Measurements from ENCODE around the gene TEX53.

Gene TEX53

DNA sequence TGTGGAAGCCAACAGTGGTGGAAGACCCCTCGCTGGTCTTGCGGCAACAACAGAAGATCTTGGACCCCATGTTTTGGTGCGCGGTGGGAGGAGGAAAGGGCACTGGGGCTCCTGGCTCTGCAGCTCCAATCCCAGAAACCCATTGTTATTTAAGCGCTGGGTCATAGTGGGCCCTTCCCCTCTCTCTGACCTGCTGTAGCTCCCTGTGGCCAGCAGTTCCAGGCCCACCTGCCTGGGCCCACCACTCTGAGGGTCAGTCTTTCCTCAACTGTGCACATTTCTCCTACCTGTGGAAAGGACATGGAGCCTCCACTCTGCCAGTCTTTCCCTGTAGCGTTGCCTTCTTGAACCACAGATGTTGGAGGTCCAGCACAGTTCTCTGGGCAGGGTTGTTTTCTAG is at the start of gene TEX53:
Gene TEX53 (minus strand): TSS at position 101 of the 400 bp plus-strand sequence. CDS start 31 bp downstream, at position 70.
- DNase-seq: no peak

DNA sequence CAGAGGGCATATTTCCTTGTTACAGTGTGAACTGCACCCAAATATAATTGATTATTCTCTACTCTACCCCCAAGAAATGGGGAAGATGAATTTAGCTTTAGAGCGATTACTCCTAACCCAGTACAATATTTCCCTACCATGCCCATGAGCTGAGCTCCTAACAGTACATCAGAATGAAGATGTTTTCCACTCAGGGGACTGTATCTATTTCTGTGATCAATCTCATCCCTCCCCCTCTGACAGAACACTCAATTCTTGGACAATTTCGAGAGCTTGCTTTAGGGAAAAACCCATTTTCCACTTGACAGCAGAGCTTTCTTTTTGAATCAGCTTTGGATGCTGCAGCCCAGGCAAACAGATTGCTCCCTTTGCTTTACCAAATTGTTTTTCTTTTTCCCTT is 49.1 kb upstream of the TEX53 start:
- DNase-seq: no peak

DNA sequence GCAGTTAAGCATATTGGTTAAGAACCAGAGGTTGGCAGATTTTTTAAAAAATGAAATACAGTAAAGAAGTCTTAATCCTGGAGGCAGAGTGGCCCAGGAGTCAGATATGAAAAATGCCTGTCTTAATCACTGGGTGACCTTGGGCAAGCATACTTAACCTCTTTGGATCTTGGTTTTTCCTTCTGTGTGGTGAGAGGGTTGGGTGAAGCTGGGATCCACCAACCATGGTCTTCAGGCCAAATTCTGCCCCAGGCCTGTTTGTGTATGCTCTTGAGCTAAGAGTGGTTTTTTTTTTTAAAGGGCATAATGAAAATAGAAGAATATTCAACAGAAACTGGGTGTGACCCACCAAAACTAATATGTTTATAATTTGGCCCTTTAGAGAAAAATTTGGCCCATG is 44.4 kb upstream of the TEX53 start:
- DNase-seq: no peak

DNA sequence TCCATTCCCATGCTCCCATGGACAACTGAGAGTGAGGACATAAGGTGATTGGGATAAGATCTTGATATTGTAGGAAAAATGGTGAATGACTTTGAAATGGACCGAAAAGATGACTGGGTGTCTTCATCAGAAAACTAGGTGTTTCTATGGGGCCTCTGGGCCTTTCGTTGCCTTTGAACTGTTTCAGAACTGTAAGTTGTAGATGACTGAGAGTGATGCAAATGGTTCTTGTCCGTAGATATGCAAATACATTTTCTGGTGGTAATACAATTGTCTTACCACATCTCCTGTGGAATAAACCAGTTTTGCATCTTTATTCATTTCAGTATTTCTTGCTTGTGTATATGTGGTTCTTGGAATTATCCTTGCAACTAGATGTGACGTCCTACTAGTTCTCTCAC is 40.3 kb upstream of the TEX53 start:
- DNase-seq: no peak

DNA sequence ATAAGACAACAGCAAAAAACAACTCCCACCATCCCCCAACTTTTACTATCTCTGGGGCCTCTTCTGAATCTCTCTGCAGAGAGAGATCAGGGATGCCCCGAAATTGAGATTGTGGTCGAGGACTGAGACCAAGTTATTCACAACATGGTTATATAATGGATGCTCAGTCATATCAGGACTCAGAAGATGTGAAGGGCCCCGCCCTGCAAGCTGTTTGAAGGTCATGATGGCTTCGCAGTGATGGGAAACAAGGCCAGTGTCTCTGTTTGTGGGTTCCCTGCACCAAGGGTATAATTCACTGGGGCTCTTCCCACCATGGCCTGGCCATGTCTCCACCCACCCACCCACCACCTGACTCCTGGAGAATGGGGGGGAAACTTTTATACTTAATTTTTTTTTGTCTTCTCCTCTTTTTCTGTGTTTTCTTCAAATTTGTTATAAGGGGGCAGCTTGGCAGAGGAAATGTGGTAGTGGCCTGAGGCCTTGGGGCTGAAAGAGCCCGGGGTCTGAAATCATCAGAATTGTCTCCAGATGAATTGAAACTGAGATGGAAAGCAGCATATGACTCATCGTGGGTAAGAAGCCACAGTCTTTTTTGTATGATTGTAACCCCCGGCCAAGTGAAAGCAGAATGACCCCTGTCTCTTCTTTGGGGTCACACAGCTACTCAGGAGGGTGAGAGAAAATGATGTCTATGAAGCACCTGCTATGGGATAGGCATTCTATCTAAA is 39.4 kb upstream of the TEX53 start:
- DNase-seq: no peak

DNA sequence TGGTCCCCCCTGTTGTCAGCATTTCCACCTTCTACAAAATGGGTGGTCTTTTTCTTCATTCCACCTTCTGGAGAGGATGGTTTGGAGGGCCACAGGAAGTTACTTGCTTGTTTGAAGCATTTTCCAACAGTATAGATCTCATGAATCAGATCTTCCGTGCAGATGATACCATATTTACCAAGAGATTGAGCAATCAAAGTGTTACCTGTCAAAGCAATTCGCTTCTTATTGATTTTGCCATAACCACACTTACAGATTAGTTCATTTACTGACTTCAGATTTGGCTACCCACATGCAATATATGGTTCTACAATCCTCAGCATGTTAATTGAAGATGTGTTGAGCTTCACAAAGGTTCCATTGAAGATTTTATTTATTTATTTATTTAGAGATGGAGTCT is 38.3 kb upstream of the TEX53 start:
- DNase-seq: no peak

DNA sequence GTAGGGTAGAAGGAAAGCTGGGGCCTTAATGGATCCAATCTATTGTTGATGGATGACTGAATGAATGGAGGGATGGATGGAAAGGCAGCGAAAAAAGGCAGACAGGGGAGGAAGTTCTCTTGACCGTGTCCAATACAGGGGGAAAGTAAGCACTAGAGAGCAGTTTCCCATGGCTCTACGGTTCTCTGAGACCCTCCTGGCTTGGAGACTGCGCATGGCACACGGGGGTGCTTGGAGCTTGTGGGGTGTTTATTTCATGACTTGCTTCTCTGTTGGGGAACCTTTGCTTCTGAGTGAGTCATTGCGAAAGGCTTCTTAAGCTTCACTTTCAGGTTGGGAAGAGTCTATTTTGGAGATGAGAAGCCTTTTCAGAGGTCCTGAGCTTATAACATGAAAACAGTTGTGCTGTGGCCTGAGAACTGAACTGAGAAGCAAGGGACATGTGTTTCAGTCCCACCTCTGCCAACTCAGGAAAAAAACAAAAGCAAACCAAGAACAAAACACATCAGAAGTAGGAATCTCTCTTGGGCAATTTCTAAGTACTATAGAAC is 37.2 kb upstream of the TEX53 start:
- DNase-seq: no peak

DNA sequence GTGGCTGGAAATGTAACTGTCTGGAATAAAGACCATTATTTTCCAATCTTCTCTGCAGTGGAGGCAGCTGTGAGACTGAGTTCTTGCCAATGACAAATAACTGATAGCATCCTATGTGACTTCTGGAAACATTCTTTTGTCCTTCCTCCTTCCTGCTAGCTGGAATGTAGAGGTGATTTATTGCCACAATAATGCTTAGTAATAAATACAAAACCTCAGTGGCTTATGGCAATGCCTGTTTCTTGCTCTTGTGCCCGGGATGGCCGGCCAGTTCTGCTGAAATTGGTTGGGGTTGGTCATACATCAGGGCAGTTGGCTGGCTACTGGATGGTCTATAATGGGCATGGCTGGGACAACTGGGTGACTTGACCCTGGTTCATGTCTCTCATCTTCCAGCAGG is 36.5 kb upstream of the TEX53 start:
- DNase-seq: no peak

DNA sequence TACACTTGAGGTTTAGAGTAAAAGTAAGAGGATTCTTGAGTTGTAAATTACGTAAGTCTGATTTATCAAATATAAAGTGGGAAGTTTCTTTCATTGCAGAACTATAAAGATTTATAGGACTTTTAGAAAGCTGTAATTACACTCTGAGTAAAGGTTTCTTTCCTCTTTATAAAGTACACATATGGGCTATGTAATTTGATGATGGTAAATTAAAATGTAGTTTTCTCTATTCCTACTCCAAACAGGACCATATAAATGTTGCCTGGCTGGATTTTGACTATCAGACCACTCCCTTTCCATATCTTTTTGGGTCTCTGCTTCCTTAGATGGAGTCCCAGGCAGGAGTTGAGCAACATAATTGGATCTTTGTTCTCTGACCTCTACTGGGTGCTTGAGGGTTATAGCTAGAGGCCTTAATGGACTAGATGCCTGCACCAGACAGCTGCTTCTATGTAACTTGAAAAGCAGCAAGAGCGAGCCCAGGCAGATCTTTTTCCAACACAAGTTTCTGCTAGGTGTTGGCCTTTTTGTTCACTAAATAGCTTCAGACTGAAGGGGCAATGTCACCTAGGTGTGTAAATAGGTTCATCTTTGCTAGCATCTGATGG is 35.7 kb upstream of the TEX53 start:
- no peak for DNase-seq

DNA sequence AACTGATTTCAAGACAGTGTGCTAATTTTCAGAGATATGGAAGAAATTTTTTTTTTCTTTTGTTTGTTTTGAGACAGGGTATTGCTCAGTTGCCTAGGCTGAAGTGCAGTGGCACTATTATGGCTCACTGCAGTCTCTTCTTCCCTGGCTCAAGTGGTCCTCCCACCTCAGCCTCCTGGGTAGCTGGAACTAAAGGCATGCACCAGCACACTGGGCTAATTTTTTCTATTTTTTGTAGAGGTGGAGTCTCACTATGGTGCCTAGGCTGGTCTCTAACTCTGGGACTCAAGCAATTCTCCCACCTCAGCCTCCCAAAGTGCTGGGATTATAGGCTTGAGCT is 34.3 kb upstream of the TEX53 start:
- DNase-seq: no peak

DNA sequence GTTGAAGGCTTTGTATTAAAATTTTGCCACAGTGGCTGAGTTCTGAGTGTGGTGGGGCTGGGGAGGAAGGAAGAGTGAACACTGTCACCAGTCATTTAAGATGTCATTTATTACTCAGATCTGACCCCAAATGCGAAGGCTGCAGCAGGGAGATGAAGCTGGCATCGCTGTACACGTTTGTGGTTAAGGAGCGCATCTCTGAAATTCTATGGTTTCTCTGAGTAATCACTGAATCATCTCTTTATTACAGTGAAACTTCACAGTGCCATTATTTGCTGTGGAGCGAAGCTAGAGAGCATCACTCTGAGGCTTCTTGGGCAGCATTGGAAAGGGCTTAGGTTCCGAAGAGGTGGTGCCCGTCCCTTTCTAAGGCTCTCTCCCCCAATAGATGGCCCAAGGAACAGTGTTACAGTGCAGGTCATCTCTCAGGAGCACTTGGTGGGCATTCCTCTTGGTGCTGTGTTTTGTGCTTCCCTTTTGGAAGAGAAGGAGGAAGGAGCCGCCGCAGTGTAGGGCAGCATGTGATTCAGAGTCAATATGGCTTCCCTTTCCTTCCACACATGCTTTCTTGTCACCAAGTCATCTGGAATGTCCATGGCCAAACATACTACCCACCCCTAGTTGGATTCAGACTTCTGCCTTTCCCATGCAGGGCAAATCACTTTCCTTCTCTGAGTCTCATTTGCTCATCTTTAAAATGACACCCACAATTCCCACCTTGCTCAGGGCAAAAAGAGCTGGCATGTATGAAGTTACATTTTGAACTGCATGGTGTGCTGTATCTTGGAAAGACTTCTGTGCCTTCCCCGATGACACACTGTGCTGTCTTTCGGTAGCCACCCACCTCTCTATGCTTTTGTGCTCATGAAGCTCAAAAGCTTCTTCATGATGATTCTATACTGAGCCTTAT is 33.7 kb upstream of the TEX53 start:
- no peak for DNase-seq

DNA sequence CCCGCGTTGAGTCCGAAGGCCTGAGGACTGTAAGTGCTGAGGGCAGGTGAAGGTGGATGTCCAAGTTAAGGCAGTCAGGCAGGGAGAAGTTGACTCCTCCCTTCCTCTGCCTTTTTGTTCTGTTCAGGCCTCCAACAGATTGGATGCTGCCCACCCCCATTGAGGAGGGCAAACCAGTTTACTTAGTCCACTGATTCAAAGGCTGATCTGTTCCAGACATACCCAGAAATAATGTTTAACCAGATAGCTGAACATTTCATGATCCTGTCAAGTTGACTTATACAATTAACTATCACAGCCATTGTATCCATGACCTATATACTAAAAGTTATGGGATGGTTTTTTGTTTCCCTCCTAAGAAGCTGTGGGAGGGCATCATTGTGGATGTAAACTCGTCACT is 32.7 kb upstream of the TEX53 start:
- no peak for DNase-seq

DNA sequence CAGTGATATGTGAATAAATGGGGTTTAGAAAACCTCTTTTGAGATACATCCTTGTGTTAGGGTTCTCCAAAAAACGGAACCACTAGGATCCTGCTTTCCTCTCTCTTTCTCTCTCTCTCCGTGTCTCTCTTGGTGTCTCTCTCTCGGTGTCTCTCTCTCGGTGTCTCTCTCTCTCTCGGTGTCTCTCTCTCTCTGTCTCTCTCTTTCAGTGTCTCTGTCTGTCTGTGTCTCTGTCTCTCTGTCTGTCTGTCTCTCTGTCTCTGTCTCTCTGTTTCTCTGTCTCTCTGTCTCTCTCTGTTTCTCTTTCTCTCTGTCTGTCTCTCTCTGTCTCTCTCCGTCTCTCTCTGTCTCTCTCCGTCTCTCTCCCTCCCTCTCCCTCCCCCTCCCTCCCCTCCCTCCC is 32.2 kb upstream of the TEX53 start:
- no peak for DNase-seq

DNA sequence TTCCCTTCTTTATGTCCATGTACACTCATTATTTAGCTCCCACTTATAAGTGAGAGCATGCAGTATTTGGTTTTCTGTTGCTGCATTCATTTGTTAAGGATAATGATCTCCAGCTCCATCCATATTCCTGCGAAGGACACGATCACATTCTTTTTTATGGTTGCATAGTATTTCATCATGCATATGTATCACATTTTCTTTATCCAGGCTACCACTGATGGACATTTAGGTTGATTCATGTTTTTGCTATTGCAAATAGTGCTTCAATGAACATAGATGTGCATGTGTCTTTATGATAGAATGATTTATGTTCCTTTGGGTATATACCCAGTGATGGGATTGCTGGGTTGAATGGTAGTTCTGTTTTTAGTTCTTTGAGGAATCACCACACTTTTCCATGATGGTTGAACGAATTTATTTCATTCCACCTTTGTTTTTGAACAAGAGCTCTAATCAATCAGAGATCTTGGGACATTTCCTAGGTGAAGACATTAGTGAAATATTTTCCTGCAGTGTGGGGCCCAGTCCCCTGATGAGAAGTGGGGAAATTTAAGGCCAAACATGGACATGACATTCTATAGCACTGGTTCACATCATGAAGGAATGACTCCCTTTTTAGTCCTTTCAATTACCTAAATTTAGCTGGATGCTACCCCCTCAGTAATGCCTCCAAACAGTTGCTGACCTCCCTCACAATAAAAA is 31.5 kb upstream of the TEX53 start:
- DNase-seq: no peak

DNA sequence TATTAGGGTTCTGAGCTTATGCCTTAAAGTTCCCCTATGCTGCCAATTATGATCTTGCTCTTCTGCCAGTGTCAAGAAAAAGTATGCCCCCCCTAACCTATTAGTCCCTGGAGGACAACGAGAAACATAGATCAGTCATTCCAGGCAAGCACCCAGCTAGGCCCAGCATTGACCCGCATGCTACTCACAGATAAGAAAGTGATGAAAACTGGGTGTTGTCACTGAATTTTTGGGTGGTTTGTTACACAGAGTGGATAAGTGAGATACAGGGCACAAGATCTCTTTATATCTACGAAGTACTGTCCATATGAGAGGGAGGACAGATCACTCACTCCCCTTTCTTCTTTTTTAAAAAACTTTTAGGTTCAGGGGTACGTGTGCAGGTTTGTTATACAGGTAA is 30.8 kb upstream of the TEX53 start:
- DNase-seq: no peak

DNA sequence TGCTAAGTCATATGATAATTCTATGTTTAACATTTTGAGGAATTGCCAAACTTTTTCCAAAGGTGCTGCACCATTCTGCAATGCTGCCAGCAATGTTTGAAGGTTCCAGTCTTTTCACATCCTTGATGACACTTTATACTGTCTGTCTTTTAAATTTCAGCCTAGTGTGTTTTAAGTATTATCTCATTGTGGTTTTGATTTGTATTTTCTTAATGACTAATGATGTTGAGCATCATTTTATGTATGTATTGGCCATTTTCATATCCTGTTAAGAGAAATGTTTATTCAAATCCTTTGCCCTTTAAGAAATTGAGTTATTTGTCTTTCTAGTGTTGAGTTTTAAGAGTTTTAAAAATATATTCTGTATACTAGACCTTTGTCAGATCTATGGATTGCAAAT is 29.4 kb upstream of the TEX53 start:
- no peak for DNase-seq

DNA sequence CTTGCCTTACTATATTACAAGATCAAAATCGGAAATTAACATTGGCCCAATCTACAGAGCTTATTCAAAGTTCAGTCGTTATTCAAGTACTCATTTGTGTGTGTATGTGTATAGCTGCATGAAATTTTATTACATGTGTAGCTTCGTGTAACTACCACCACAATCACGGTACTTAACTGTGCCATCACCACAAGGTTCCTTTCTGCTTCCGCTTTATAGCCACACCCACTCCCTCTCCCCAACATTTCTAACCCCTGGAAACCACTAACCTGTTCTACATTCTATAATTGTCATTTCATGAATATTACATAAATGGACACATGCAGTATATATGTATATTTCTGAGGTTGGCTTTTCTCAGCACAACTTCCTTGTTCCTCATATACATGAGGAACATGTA is 28.3 kb upstream of the TEX53 start:
- DNase-seq: no peak

DNA sequence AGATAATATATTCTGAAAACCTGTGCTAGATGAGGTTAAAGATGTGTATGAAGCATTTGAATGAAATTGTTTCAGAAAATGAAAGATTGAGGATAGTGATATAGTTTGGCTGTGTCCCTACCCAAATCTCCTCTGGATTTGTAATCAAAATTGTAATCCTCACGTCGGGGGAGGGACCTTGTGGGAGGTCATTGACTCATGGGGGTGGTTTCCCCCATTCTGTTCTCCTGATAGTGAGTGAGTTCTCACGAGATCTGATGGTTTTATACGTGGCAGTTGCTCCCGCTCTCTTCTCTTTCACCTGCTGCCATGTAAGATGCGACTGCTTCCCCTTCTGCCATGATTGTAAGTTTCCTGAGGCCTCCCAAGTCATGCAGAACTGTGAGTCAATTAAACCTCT is 26.4 kb upstream of the TEX53 start:
- DNase-seq: no peak

DNA sequence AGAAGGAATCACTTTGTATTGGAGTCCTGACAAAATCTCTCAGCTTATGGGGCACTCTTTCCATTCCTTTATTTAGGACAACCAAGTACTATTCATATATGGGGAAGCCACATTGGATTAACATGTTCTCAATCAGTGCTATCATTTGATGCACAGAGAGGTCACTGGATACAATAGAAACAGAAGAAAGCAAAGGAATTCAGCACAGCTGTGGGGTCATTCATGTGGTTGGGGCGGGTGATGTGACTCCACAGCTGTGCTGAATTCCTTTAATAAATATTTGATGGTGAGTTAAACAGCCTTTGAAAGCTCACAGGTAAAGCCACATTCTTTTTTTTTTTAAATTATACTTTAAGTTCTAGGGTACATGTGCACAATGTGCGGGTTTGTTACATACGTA is 25.2 kb upstream of the TEX53 start:
- DNase-seq: no peak

DNA sequence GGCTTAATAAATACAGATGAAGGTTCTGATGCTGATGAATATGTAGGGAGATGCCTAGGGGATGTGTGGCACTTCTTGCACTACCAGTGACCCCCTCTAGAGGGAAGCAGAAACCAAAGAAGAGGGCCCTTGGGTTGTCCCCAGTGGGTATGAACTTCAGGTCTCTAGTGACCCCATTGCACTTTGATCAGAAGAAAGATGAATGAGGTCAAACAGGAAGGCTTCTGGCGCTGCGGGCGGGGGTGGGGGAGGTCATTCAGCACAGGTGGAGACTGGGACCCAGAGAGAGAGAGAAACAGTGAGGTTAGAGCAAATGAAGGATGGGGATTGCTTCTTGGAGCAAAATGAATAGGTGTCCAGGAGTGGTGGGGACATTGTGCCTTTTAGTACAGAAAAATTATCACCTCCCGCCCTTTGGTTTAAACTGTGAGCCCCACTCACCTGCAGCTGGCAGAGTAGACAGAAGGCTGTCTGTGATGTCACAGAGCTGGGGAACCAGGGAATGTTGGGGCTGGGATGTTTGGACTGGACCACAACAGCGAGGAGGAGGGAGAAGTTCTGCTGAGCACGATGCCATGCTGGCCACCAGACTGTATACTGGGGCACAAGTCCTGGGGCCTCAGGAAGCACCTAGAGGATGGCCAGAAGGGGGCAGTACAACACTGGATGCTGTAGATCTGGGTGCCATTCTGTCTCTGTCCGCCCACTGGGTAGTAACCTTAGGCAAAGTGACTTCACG is 24.2 kb upstream of the TEX53 start, which contains the start of gene TEX48:
Gene TEX48 (minus strand): TSS at position 599 of the 739 bp plus-strand sequence. CDS start 10,469 bp downstream, outside the sequence.
- DNase-seq: no peak

DNA sequence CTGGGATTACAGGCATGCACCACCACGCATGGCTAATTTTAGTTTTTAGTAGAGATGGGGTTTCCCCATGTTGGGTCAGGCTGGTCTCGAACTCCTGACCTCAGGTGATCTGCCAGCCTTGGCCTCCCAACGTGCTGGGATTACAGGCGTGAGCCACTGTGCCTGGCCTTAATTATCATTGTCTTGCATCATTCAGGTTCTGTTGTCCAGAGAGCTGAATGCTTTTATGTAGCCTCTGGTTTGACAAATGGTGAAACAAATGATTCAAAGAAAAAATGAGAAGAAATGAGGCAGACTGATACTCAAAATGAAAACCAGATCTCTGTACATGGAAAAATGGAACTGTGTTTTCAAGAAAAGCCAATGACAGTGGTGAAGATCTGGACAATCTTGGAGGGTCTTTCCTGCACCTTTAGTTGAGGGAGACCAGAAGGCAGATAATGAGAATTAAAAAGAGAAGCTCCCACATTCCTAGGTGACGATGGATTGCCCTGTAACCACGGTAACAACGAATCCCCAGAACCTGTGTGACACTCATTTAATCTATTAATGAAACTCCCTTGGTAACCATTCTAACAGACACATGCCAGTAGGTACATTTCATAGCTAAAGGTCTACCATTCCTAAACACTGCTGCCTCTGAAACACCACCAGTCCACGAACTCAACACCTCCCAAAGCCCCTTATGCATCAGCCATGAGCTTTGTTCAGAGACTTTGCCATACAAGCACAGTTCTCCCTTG is 22.8 kb upstream of the TEX53 start:
- no peak for DNase-seq

DNA sequence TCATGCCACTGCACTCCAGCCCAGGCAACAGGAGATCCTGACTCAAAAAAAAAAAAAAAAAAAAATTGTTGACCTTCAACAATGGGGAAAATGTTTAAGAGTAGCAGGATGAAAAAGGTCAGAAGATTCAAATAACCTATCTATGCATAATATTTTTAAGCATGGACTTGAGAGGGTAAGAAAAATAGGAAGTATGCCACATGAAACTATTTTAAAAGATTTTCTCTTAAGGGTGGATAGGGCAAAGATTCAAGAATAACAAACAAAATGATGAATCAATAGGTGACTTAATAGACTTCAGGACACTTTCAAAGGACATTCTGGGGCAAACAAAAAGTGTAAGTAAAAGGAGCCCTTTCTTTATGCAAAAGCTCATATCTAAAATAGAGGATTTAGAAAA is 21.2 kb upstream of the TEX53 start:
- DNase-seq: no peak

Data from NCI-H1436 treated with DMSO at 0.1 percent for 48 hours (cell line).